ENCODE measurements around the gene HCFC2. TPM values are rescaled to one million over a fixed set of nuclear protein-coding genes. Genes with fewer than 3 reads are reported as not detected.

Gene HCFC2
- total RNA-seq, 4 donors from 2014 or later: 23.6 to 31.6 (median 27.1) TPM

DNA sequence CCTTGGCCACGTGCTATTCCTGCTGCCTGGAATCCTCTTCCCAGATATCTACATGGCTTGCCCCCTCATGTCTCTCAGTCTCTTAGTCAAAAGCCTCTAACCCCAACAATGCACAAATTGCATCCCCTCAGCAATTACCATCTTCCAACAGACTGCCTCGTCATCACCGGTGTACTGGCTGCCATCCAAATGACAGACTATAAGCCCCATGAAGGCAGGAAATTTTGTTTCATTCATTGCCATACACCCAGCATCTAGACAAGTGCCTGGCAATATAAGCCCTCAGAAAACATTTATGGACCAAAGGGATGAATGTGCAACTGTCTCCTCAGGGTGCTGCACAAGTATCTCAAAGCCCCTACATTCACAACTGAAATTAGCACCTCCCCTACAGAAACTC, 20.2 kb upstream of the HCFC2 start:
- no peaks in the 10 kb centered on the region for H3K36me3 ChIP-seq
- 92% methylated on average over 3 of the region's 3 CpGs for WGBS, 2 donors
- H3K4me1 ChIP-seq: peaks cover 12 to 27% of the 10 kb centered on the region in 2 donors
- no peak overlapping the region for H3K4me3 ChIP-seq (replicated peaks in 1 of 3)
- TF ChIP-seq, protein P1, sequence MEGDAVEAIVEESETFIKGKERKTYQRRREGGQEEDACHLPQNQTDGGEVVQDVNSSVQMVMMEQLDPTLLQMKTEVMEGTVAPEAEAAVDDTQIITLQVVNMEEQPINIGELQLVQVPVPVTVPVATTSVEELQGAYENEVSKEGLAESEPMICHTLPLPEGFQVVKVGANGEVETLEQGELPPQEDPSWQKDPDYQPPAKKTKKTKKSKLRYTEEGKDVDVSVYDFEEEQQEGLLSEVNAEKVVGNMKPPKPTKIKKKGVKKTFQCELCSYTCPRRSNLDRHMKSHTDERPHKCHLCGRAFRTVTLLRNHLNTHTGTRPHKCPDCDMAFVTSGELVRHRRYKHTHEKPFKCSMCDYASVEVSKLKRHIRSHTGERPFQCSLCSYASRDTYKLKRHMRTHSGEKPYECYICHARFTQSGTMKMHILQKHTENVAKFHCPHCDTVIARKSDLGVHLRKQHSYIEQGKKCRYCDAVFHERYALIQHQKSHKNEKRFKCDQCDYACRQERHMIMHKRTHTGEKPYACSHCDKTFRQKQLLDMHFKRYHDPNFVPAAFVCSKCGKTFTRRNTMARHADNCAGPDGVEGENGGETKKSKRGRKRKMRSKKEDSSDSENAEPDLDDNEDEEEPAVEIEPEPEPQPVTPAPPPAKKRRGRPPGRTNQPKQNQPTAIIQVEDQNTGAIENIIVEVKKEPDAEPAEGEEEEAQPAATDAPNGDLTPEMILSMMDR (IDR thresholded peaks at IDR 0.05): no peak
- no peak for TF ChIP-seq POLR2A (IDR thresholded peaks at IDR 0.05)
- DNase-seq: no peak
- intact Hi-C loops (cut with DNase I): no loop called here
- no peaks in the 10 kb centered on the region for H3K27me3 ChIP-seq
- no peak overlapping the region for H3K27ac ChIP-seq
- H3K9me3 ChIP-seq: no peaks in the 10 kb centered on the region

DNA sequence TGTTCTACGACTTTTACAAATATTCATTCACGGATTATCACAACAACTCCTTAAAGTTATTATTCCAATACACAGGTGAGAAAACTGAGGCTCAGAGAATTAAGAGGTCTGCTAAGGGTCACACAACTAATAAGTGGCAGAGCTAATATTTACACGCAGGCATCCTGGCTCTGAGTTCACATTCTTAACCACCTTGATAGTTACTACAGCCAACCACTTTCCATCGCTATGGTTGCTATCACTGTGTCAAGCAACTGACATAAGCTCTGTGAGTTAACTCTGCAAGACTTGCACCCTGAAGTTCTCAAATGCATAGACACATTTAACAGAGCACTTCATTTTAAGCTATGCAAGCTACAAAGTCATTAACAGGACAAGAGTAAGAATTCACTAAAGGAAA, 18.0 kb upstream of the HCFC2 start:
- no peaks in the 10 kb centered on the region for H3K36me3 ChIP-seq
- peaks cover 14 to 31% of the 10 kb centered on the region in 2 donors for H3K4me1 ChIP-seq
- peak overlapping the region in 2 of 3 donors; percentile 36 to 63 for H3K27ac ChIP-seq
- H3K27me3 ChIP-seq: no peaks in the 10 kb centered on the region
- 82 to 89% methylated on average over 4 of the region's 4 CpGs for WGBS, 2 donors
- H3K4me3 ChIP-seq (replicated peaks in 1 of 3): no peak overlapping the region
- H3K9me3 ChIP-seq: no peaks in the 10 kb centered on the region
- intact Hi-C loops (cut with DNase I): no loop called here
- no peak for DNase-seq
- no peak for TF ChIP-seq POLR2A (IDR thresholded peaks at IDR 0.05)
- TF ChIP-seq, protein P1 (IDR thresholded peaks at IDR 0.05): no peak

DNA sequence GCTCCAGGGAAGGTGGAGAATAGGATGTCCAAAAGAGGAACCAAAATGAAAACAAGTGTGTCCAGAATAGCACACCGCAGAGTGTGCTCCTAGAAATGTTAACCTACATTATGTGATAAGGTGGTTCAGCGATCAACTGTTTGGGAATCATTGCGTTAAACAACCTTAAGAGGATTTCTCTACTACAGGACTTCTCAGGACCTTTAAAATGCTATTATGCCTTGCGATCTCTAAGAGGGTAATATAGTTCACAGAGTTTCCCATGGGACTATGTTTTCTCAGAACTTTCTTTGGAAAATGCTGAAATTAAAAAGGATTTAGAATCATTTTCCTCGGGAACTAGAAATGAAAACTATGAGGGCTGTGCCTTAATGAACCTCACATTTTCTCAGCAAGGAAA, 16.2 kb upstream of the HCFC2 start:
- H3K9me3 ChIP-seq: no peaks in the 10 kb centered on the region
- intact Hi-C loops (cut with DNase I): no loop called here
- TF ChIP-seq, protein P1 (IDR thresholded peaks at IDR 0.05): no peak
- TF ChIP-seq POLR2A (IDR thresholded peaks at IDR 0.05): no peak
- H3K36me3 ChIP-seq: no peaks in the 10 kb centered on the region
- 74 to 82% methylated on average over 5 of the region's 5 CpGs for WGBS, 2 donors
- H3K4me1 ChIP-seq: peaks cover 14 to 31% of the 10 kb centered on the region in 2 donors
- peak overlapping the region in 1 of 3 donors; percentile 74 for H3K27ac ChIP-seq
- no peak for DNase-seq
- H3K4me3 ChIP-seq (replicated peaks in 1 of 3): no peak overlapping the region
- H3K27me3 ChIP-seq: no peaks in the 10 kb centered on the region

DNA sequence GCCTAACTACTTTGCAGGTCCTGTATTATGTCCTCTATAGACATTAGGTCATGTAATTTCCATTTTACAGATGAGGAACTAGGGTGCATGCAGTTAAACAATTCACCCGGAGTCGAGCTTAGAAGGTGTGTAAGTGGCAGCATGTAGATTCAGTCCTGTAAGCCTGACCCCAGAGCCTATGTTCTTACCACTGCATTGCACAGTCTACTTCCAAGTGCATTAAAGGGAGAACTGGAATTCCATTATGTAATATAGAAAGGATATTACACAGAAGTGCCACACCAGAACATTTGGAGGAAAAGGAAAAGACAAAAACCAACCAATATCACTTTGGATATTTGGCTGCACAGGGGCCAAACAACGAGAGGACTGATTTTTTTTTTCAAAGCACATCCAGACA, 15.5 kb upstream of the HCFC2 start:
- peaks cover 14 to 31% of the 10 kb centered on the region in 2 donors for H3K4me1 ChIP-seq
- 53 to 67% methylated on average over 3 of the region's 3 CpGs for WGBS, 2 donors
- H3K27me3 ChIP-seq: no peaks in the 10 kb centered on the region
- intact Hi-C loops (cut with DNase I): no loop called here
- TF ChIP-seq, protein P1 (IDR thresholded peaks at IDR 0.05): no peak
- no peak for TF ChIP-seq POLR2A (IDR thresholded peaks at IDR 0.05)
- DNase-seq: no peak
- no peaks in the 10 kb centered on the region for H3K36me3 ChIP-seq
- no peak overlapping the region for H3K4me3 ChIP-seq (replicated peaks in 1 of 3)
- no peaks in the 10 kb centered on the region for H3K9me3 ChIP-seq
- peak overlapping the region in 1 of 3 donors; percentile 74 for H3K27ac ChIP-seq

DNA sequence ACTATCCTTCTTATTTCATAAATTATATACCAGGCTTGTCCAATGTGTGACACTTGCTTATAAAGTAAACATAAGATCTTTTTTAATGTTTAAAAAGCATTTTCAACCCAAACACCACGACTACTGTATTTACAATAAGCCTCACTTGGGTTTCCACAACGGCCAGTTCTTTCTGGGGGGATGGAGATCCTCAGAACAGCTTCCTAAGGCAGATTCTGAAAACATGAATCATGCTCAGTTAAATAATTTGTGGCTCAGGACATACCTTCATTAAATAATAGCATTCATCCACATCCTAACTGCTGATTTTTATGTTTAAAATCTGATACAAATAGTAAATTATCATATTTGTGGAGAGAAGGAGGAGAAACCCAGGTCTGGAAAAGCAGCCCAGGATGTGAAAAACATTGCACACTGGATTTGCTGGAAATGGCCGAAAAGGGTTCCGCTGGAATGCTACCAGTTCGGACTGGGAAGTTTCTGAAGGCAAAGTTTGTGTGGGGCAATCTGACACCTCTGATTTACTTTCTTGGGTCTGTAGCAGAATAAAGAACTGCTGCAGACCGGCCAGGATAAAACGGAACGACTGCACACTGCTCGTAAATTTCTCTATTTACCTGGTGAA, 14.9 kb upstream of the HCFC2 start:
- Histone ChIP-seq H3K36me3 (no peaks in the 10 kb centered on the region), H3K9me3 (no peaks in the 10 kb centered on the region), H3K4me1 (peaks cover 14 to 31% of the 10 kb centered on the region in 2 donors), H3K27me3 (no peaks in the 10 kb centered on the region), H3K27ac (peak overlapping the region; percentile 23 to 74 (median 61)), H3K4me3 (replicated peaks in 1 of 3) (peak overlapping the region; percentile 25 to 29 (median 25))
- intact Hi-C loops (cut with DNase I): no loop called here
- TF ChIP-seq, protein P1 (IDR thresholded peaks at IDR 0.05): no peak
- no peak for TF ChIP-seq POLR2A (IDR thresholded peaks at IDR 0.05)
- DNase-seq: peak; percentile 13 to 41
- 21 to 36% methylated on average over 9 of the region's 9 CpGs for WGBS, 2 donors
